IMR-90 (cell line): ENCODE results near the gene DYNC1H1. TPM values are rescaled to one million over a fixed set of nuclear protein-coding genes. Genes with fewer than 3 reads are reported as not detected.

Source experiments
- ATAC-seq: fragments of 200-7000 bp; cut with Tn5 transposase; 2 replicates; pipeline ENCODE4 v1.9.1; 2020; ENCODE audit warnings: low read depth, mild to moderate bottlenecking, moderate library complexity
- BruUV-seq: library from RNA; stranded (reverse); fragments of 400-500 nt; replicated peaks from 2 replicates; lab custom pipeline; 2021; lab: Mats Ljungman, UMichigan
- CTCF ChIA-PET: fragments of 300-600 bp; formaldehyde crosslinking; extraction: SDS; loops from one replicate; lab custom pipeline; 2021; ENCODE audit warnings: antibody characterized with exemption; lab: Yijun Ruan, JAX
- POLR2A ChIA-PET: fragments of 300-600 bp; sonication (Branson Sonifier 250); formaldehyde crosslinking; loops from one replicate; lab custom pipeline; 2022; ENCODE audit warnings: antibody characterized with exemption; ENCODE audit not compliant: unreplicated experiment; lab: Charles Lee
- DNase-seq: peaks from one replicate; pipeline ENCODE4 v3.0.0; 2013
- H2AFZ ChIP-seq: replicated peaks from 2 replicates; pipeline ENCODE3; 2013; ENCODE audit warnings: low read length, mild to moderate bottlenecking; ENCODE audit not compliant: poor library complexity
- H2AK5ac ChIP-seq: 2 replicates; pipeline ENCODE4 v1.6.1; 2013; ENCODE audit warnings: low read depth, low read length, inconsistent platforms
- H2AK9ac ChIP-seq: replicated peaks from 2 replicates; pipeline ENCODE3; 2013; ENCODE audit warnings: mild to moderate bottlenecking, low read depth, low read length, moderate library complexity; ENCODE audit not compliant: poor library complexity
- H2BK120ac ChIP-seq: 2 replicates; pipeline ENCODE4 v1.6.1; 2013; ENCODE audit warnings: low read depth, low read length, inconsistent platforms
- H2BK15ac ChIP-seq: 3 replicates; pipeline ENCODE4 v1.6.1; 2013; ENCODE audit warnings: low read depth, low read length, inconsistent platforms
- H2BK20ac ChIP-seq: 2 replicates; pipeline ENCODE4 v1.6.1; 2013; ENCODE audit warnings: low read depth, mild to moderate bottlenecking, inconsistent platforms, low read length, moderate library complexity
- H2BK5ac ChIP-seq: 2 replicates; pipeline ENCODE4 v1.6.1; 2013; ENCODE audit warnings: mild to moderate bottlenecking, low read depth, low read length, inconsistent platforms; ENCODE audit not compliant: poor library complexity, severe bottlenecking
- H3K14ac ChIP-seq: replicated peaks from 2 replicates; pipeline ENCODE4 v1.6.1; 2013; ENCODE audit warnings: low read depth, low read length, inconsistent platforms
- H3K18ac ChIP-seq: 2 replicates; pipeline ENCODE4 v1.6.1; 2013; ENCODE audit warnings: low read depth, low read length, control low read depth
- H3K23ac ChIP-seq: 2 replicates; pipeline ENCODE4 v1.6.1; 2013; ENCODE audit warnings: low read depth, low read length, inconsistent platforms
- H3K27ac ChIP-seq: 2 replicates; pipeline ENCODE4 v1.5.1; 2013; ENCODE audit warnings: mild to moderate bottlenecking, control low read depth, low read length; ENCODE audit not compliant: insufficient read depth
- H3K27me3 ChIP-seq: 2 replicates; pipeline ENCODE4 v1.6.1; 2013; ENCODE audit warnings: low read length; ENCODE audit not compliant: control insufficient read depth, insufficient read depth
- H3K36me3 ChIP-seq: 2 replicates; pipeline ENCODE4 v1.6.1; 2013; ENCODE audit warnings: low read length, mixed read lengths; ENCODE audit not compliant: control insufficient read depth, insufficient read depth
- H3K4ac ChIP-seq: 2 replicates; pipeline ENCODE4 v1.6.1; 2013; ENCODE audit warnings: low read depth, low read length, inconsistent platforms
- H3K4me1 ChIP-seq: 2 replicates; pipeline ENCODE4 v1.6.1; 2013; ENCODE audit warnings: low read length, mixed read lengths; ENCODE audit not compliant: control insufficient read depth, insufficient read depth
- H3K4me2 ChIP-seq: 2 replicates; pipeline ENCODE4 v1.6.1; 2013; ENCODE audit warnings: low read depth, mild to moderate bottlenecking, control low read depth, low read length, moderate library complexity
- H3K4me3 ChIP-seq: 2 replicates; pipeline ENCODE4 v1.5.1; 2013; ENCODE audit warnings: low read depth, mild to moderate bottlenecking, control low read depth, low read length, moderate library complexity; ENCODE audit not compliant: insufficient read depth
- H3K56ac ChIP-seq: 2 replicates; pipeline ENCODE4 v1.6.1; 2013; ENCODE audit warnings: low read length, inconsistent platforms; ENCODE audit not compliant: insufficient read depth; ENCODE audit errors: extremely low read depth
- H3K79me1 ChIP-seq, 2 experiments: 2 replicates each; pipeline ENCODE4 v1.6.1; 2013; ENCODE audit warnings: low read length in 2 of 2, inconsistent platforms in 1 of 2, low read depth in 1 of 2
- H3K9ac ChIP-seq: 2 replicates; pipeline ENCODE4 v1.6.1; 2013; ENCODE audit warnings: low read depth, low read length, control low read depth
- H3K9me1 ChIP-seq: 2 replicates; pipeline ENCODE4 v1.6.1; 2013; ENCODE audit warnings: low read length, inconsistent platforms; ENCODE audit not compliant: insufficient read depth
- H3K9me3 ChIP-seq: 2 replicates; pipeline ENCODE4 v1.6.1; 2013; ENCODE audit warnings: low read length; ENCODE audit not compliant: control insufficient read depth, insufficient read depth
- H4K20me1 ChIP-seq: 2 replicates; pipeline ENCODE4 v1.6.1; 2013; ENCODE audit warnings: low read length, inconsistent platforms; ENCODE audit not compliant: insufficient read depth
- H4K5ac ChIP-seq: 2 replicates; pipeline ENCODE4 v1.6.1; 2013; ENCODE audit warnings: mild to moderate bottlenecking, low read depth, low read length, control low read depth
- H4K8ac ChIP-seq, 2 experiments: 2 replicates each; pipeline ENCODE4 v1.6.1; 2013; ENCODE audit warnings: low read depth in 2 of 2, low read length in 2 of 2, control low read depth in 1 of 2, inconsistent platforms in 1 of 2
- H4K91ac ChIP-seq: 2 replicates; pipeline ENCODE4 v1.6.1; 2013; ENCODE audit warnings: low read depth, low read length, inconsistent platforms; ENCODE audit not compliant: insufficient read depth
- MXI1 ChIP-seq: IDR thresholded peaks from 2 replicates; pipeline ENCODE4 v1.6.1; 2012; ENCODE audit warnings: low read depth, mild to moderate bottlenecking, low read length, moderate library complexity, borderline replicate concordance
- POLR2A ChIP-seq: IDR thresholded peaks from 2 replicates; pipeline ENCODE4 v1.6.1; 2012; ENCODE audit warnings: mild to moderate bottlenecking, low read depth, low read length
- SMC3 ChIP-seq: fragments of 150-350 bp; IDR thresholded peaks from 2 replicates; pipeline ENCODE4 v1.6.1; 2016; ENCODE audit warnings: low read depth, mild to moderate bottlenecking, antibody characterized with exemption, low read length, moderate library complexity
- USF2 ChIP-seq: fragments of 150-350 bp; IDR thresholded peaks from 2 replicates; pipeline ENCODE4 v1.6.1; 2017; ENCODE audit warnings: mild to moderate bottlenecking, antibody characterized with exemption, low read length, low read depth
- WGBS, 2 experiments: methylation state at CpG; one replicate each; pipeline versions ENCODE4 v1.1.5 to v1.1.7; 2013; ENCODE audit warnings: missing lambda C conversion rate in 2 of 2; ENCODE audit not compliant: insufficient read length in 1 of 2; ENCODE audit errors: extremely low coverage in 2 of 2; 5-methylcytosine and 5-hydroxymethylcytosine counted together
- dilution Hi-C: fragments of 300-500 bp; cut with HindIII; formaldehyde crosslinking; loops from one replicate; pipeline ENCODE4 v1.14.3; 2018; ENCODE audit warnings: low sequenced_read_pairs; ENCODE audit not compliant: unreplicated experiment
- in situ Hi-C: fragments of 300-500 bp; cut with MboI; formaldehyde crosslinking; loops from 3 replicates; pipeline ENCODE4 v1.14.3; 2019; ENCODE audit warnings: low sequenced_read_pairs, inconsistent platforms, mixed read lengths
- intact Hi-C: fragments of 100-400 bp; cut with micrococcal nuclease; formaldehyde crosslinking; loops from 2 replicates; pipeline ENCODE4 v1.10.0; 2022
- polyA plus RNA-seq, 3 experiments: library from polyadenylated mRNA; depleted of rRNA; stranded (reverse); fragments of >200 nt; gene quantifications; 2 replicates each; pipeline ENCODE4 v1.2.3, GENCODE V29; 2012; ENCODE audit warnings: low replicate concordance in 1 of 3
- total RNA-seq: library from RNA; depleted of rRNA; stranded (reverse); fragments of >200 nt; gene quantifications from 2 replicates; pipeline ENCODE4 v1.2.3, GENCODE V29; 2012

Gene DYNC1H1
- total and polyA plus RNA-seq, 2 of the 4 experiments (the other 2 are of a cell fraction) = 240 to 670 TPM

- Histone ChIP-seq H2BK120ac (no peak overlapping the region), H2BK20ac (no peak overlapping the region), H3K9me3 (no peaks in the 10 kb centered on the region), H3K4ac (no peak overlapping the region), H2AFZ (no peak overlapping the region), H3K56ac (no peak overlapping the region), H4K91ac (no peak overlapping the region), H3K79me1 (peaks cover 32 to 37% of the 10 kb centered on the region in 2 experiments), H2BK15ac (no peak overlapping the region), H4K8ac (no peak overlapping the region), H3K18ac (no peak overlapping the region), H3K9ac (no peak overlapping the region), H3K4me2 (no peak overlapping the region), H2AK9ac (no peak overlapping the region), H3K27me3 (no peaks in the 10 kb centered on the region), H3K36me3 (peaks cover 80% of the 10 kb centered on the region), H3K4me3 (no peak overlapping the region), H4K5ac (no peak overlapping the region), H2AK5ac (no peak overlapping the region), H2BK5ac (no peak overlapping the region), H3K9me1 (peaks cover 6% of the 10 kb centered on the region), H3K27ac (no peak overlapping the region), H3K23ac (no peak overlapping the region), H3K14ac (no peak overlapping the region), H3K4me1 (no peaks in the 10 kb centered on the region), H4K20me1 (peaks cover 4% of the 10 kb centered on the region; the same call in 1 of the 2 replicates)
- POLR2A ChIA-PET = no interaction called here
- ATAC-seq (0 out of 2 replicates have a peak, but pooled peaks have one; percentile 32), DNase-seq (no peak)
- dilution Hi-C loops = no loop called here
- TF ChIP-seq MXI1 (no peak), USF2 (no peak), POLR2A (no peak), SMC3 (no peak)
- WGBS, 2 experiments = 50% methylated on average over 1 of the region's 1 CpG; no CpG with 5 or more reads in 1 of the 2 experiments
- CTCF ChIA-PET = no interaction called here
- intact Hi-C loops = no loop called here
- in situ Hi-C loops = no loop called here
- BruUV-seq = no TSS peak
Measured at GRCh38 chr14:102037686-102038085, 73.3 kb downstream of the DYNC1H1 start.
